ENCODE measurements around the gene SLC12A4. TPM values are rescaled to one million over a fixed set of nuclear protein-coding genes. Genes with fewer than 3 reads are reported as not detected.

The SLC12A4 gene
- total RNA-seq, 1 experiment from 2014 or later, result 107 TPM

GRCh38 chr16:67953641-67954375, 14.6 kb downstream of the SLC12A4 start:
- Mint-ChIP-seq H3K4me1 (ENCODE audit: low read depth, unreplicated experiment) (no peaks in the 10 kb centered on the region), H3K9me3 (ENCODE audit: unreplicated experiment) (no peaks in the 10 kb centered on the region), H3K4me3 (ENCODE audit: unreplicated experiment) (no peak overlapping the region), H3K27me3 (ENCODE audit: insufficient read depth, unreplicated experiment) (no peaks in the 10 kb centered on the region), H3K36me3 (ENCODE audit: insufficient read depth, unreplicated experiment) (peaks cover 83% of the 10 kb centered on the region), H3K27ac (ENCODE audit: unreplicated experiment) (no peak overlapping the region)
- DNase-seq, result no peak
- Histone ChIP-seq H3K36me3 (ENCODE audit: control insufficient read depth, insufficient read depth, low read length) (peaks cover 8% of the 10 kb centered on the region), H3K9me3 (no peaks in the 10 kb centered on the region), H3K4me1 (no peaks in the 10 kb centered on the region), H3K27me3 (replicated peaks; ENCODE audit: control insufficient read depth, insufficient read depth, low read length) (no peaks in the 10 kb centered on the region), H3K4me3 (ENCODE audit: low read depth, low read length) (no peak overlapping the region)
- intact Hi-C loops (cut with micrococcal nuclease; ENCODE audit: unreplicated experiment), result no loop called here
- CTCF ChIA-PET, result interaction anchor here (0.9 to 1.3 kb wide), 2 partner anchors 12 to 87 kb away, joined by 4 to 6 read pairs; no protein-coding TSS in a partner anchor
- POLR2A ChIA-PET, result interaction anchor here (0.6 kb wide), 1 partner anchor 133 kb away, joined by 4 read pairs; no protein-coding TSS in a partner anchor
- TF ChIP-seq CTCF (IDR thresholded peaks at IDR 0.05; ENCODE audit: insufficient read depth in 1 of 2, low read depth in 1 of 2, low read length in 1 of 2, severe bottlenecking in 1 of 2, unreplicated experiment in 1 of 2), result no peak
- BruUV-seq (replicated peaks), result no TSS peak

- Mint-ChIP-seq H3K4me3 (ENCODE audit: unreplicated experiment) (no peak overlapping the region), H3K27me3 (ENCODE audit: insufficient read depth, unreplicated experiment) (no peaks in the 10 kb centered on the region), H3K9me3 (ENCODE audit: unreplicated experiment) (no peaks in the 10 kb centered on the region), H3K36me3 (ENCODE audit: insufficient read depth, unreplicated experiment) (peaks cover 86% of the 10 kb centered on the region), H3K4me1 (ENCODE audit: low read depth, unreplicated experiment) (no peaks in the 10 kb centered on the region), H3K27ac (ENCODE audit: unreplicated experiment) (no peak overlapping the region)
- Histone ChIP-seq H3K4me3 (ENCODE audit: low read depth, low read length) (no peak overlapping the region), H3K36me3 (ENCODE audit: control insufficient read depth, insufficient read depth, low read length) (peaks cover 10% of the 10 kb centered on the region), H3K27me3 (replicated peaks; ENCODE audit: control insufficient read depth, insufficient read depth, low read length) (no peaks in the 10 kb centered on the region), H3K4me1 (no peaks in the 10 kb centered on the region), H3K9me3 (no peaks in the 10 kb centered on the region)
- CTCF ChIA-PET, result no interaction called here
- POLR2A ChIA-PET, result interaction anchor here (0.8 to 0.9 kb wide), 2 partner anchors 8 to 16 kb away, joined by 3 read pairs; no protein-coding TSS in a partner anchor
- intact Hi-C loops (cut with micrococcal nuclease; ENCODE audit: unreplicated experiment), result no loop called here
- BruUV-seq (replicated peaks), result no TSS peak
- no peak for DNase-seq
- no peak for TF ChIP-seq CTCF (IDR thresholded peaks at IDR 0.05; ENCODE audit: insufficient read depth in 1 of 2, low read depth in 1 of 2, low read length in 1 of 2, severe bottlenecking in 1 of 2, unreplicated experiment in 1 of 2)
Measured at GRCh38 chr16:67951485-67951884, 17.0 kb downstream of the SLC12A4 start.

- H3K27ac Mint-ChIP-seq (ENCODE audit: unreplicated experiment), result no peak overlapping the region
- no peak overlapping the region for H3K4me3 Mint-ChIP-seq (ENCODE audit: unreplicated experiment)
- no peaks in the 10 kb centered on the region for H3K4me1 Mint-ChIP-seq (ENCODE audit: low read depth, unreplicated experiment)
- no peak for TF ChIP-seq CTCF (IDR thresholded peaks at IDR 0.05; ENCODE audit: insufficient read depth in 1 of 2, low read depth in 1 of 2, low read length in 1 of 2, severe bottlenecking in 1 of 2, unreplicated experiment in 1 of 2)
- H3K9me3 Mint-ChIP-seq (ENCODE audit: unreplicated experiment), result no peaks in the 10 kb centered on the region
- H3K36me3 Mint-ChIP-seq (ENCODE audit: insufficient read depth, unreplicated experiment), result peaks cover 94% of the 10 kb centered on the region
- ChIA-PET CTCF (interaction anchor here (0.5 kb wide), 1 partner anchor 32 kb away, joined by 3 read pairs; no protein-coding TSS in a partner anchor), POLR2A (interaction anchor here (0.6 kb wide), 1 partner anchor 73 kb away, joined by 3 read pairs; the partner anchor contains the start of genes DDX28 and DUS2)
- no peaks in the 10 kb centered on the region for H3K27me3 Mint-ChIP-seq (ENCODE audit: insufficient read depth, unreplicated experiment)
- no peaks in the 10 kb centered on the region for H3K9me3 ChIP-seq
- H3K36me3 ChIP-seq (ENCODE audit: control insufficient read depth, insufficient read depth, low read length), result peaks cover 10% of the 10 kb centered on the region
- H3K4me1 ChIP-seq, result no peaks in the 10 kb centered on the region
- BruUV-seq (replicated peaks), result no TSS peak
- DNase-seq, result no peak
- H3K27me3 ChIP-seq (replicated peaks; ENCODE audit: control insufficient read depth, insufficient read depth, low read length), result no peaks in the 10 kb centered on the region
- H3K4me3 ChIP-seq (ENCODE audit: low read depth, low read length), result no peak overlapping the region
- intact Hi-C loops (cut with micrococcal nuclease; ENCODE audit: unreplicated experiment), result no loop called here
Measured at GRCh38 chr16:67950335-67950843, 18.0 kb downstream of the SLC12A4 start.
